Rectal smooth muscle tissue (tissue), 1 donor: Measurements from ENCODE around the gene NCBP3.

Experiments used
- H3K27ac ChIP-seq: one replicate; pipeline ENCODE4 v1.7.0; 2013; ENCODE audit warnings: low read depth, low read length, inconsistent platforms
- H3K27me3 ChIP-seq: one replicate; pipeline ENCODE4 v1.7.0; 2013; ENCODE audit warnings: low read length; ENCODE audit not compliant: control insufficient read depth, insufficient read depth
- H3K36me3 ChIP-seq: one replicate; pipeline ENCODE4 v1.7.0; 2013; ENCODE audit warnings: low read length; ENCODE audit not compliant: control insufficient read depth, insufficient read depth
- H3K4me1 ChIP-seq: one replicate; pipeline ENCODE4 v1.7.0; 2013; ENCODE audit warnings: low read length; ENCODE audit not compliant: control insufficient read depth, insufficient read depth
- H3K4me3 ChIP-seq: one replicate; pipeline ENCODE4 v1.7.0; 2013; ENCODE audit warnings: low read length
- H3K9ac ChIP-seq: one replicate; pipeline ENCODE4 v1.7.0; 2013; ENCODE audit warnings: low read length

NCBP3 gene

GRCh38 chr17:3834811-3835210 lies 11.2 kb downstream of the NCBP3 start:
- no peak overlapping the region for H3K27ac ChIP-seq
- no peak overlapping the region for H3K9ac ChIP-seq
- peaks cover 17% of the 10 kb centered on the region for H3K36me3 ChIP-seq
- H3K4me3 ChIP-seq = no peak overlapping the region
- H3K27me3 ChIP-seq = no peaks in the 10 kb centered on the region
- H3K4me1 ChIP-seq = no peaks in the 10 kb centered on the region

- Histone ChIP-seq H3K4me1 (peaks cover 12% of the 10 kb centered on the region), H3K4me3 (no peak overlapping the region), H3K9ac (no peak overlapping the region), H3K27me3 (no peaks in the 10 kb centered on the region), H3K36me3 (peaks cover 15% of the 10 kb centered on the region), H3K27ac (peak overlapping the region; percentile 79)
Measured at GRCh38 chr17:3828852-3829232, 17.2 kb downstream of the NCBP3 start.

- Histone ChIP-seq H3K4me3 (no peak overlapping the region), H3K36me3 (peaks cover 19% of the 10 kb centered on the region), H3K4me1 (peaks cover 12% of the 10 kb centered on the region), H3K9ac (no peak overlapping the region), H3K27ac (peak overlapping the region; percentile 79), H3K27me3 (no peaks in the 10 kb centered on the region)
Measured at GRCh38 chr17:3828151-3828851, 17.7 kb downstream of the NCBP3 start.

- no peak overlapping the region for H3K4me3 ChIP-seq
- H3K4me1 ChIP-seq = peaks cover 12% of the 10 kb centered on the region
- peaks cover 19% of the 10 kb centered on the region for H3K36me3 ChIP-seq
- H3K27me3 ChIP-seq = no peaks in the 10 kb centered on the region
- no peak overlapping the region for H3K9ac ChIP-seq
- H3K27ac ChIP-seq = peak overlapping the region; percentile 79
Measured at GRCh38 chr17:3827124-3827773, 18.8 kb downstream of the NCBP3 start.

- Histone ChIP-seq H3K9ac (no peak overlapping the region), H3K27me3 (no peaks in the 10 kb centered on the region), H3K27ac (no peak overlapping the region), H3K36me3 (peaks cover 25% of the 10 kb centered on the region), H3K4me3 (no peak overlapping the region), H3K4me1 (peaks cover 12% of the 10 kb centered on the region)
Measured at GRCh38 chr17:3826191-3826590, 19.9 kb downstream of the NCBP3 start.

- Histone ChIP-seq H3K36me3 (peaks cover 28% of the 10 kb centered on the region), H3K27me3 (no peaks in the 10 kb centered on the region), H3K4me3 (no peak overlapping the region), H3K4me1 (no peaks in the 10 kb centered on the region), H3K27ac (no peak overlapping the region), H3K9ac (no peak overlapping the region)
Measured at GRCh38 chr17:3821101-3821500, 24.9 kb downstream of the NCBP3 start.

GRCh38 chr17:3818786-3819185 lies 27.3 kb downstream of the NCBP3 start:
- peaks cover 32% of the 10 kb centered on the region for H3K36me3 ChIP-seq
- no peak overlapping the region for H3K27ac ChIP-seq
- no peaks in the 10 kb centered on the region for H3K27me3 ChIP-seq
- H3K4me3 ChIP-seq = no peak overlapping the region
- H3K4me1 ChIP-seq = no peaks in the 10 kb centered on the region
- no peak overlapping the region for H3K9ac ChIP-seq

- Histone ChIP-seq H3K27ac (no peak overlapping the region), H3K27me3 (no peaks in the 10 kb centered on the region), H3K9ac (no peak overlapping the region), H3K36me3 (peaks cover 32% of the 10 kb centered on the region), H3K4me3 (no peak overlapping the region), H3K4me1 (no peaks in the 10 kb centered on the region)
Measured at GRCh38 chr17:3817851-3818605, 28.0 kb downstream of the NCBP3 start.

- no peak overlapping the region for H3K4me3 ChIP-seq
- H3K27me3 ChIP-seq = no peaks in the 10 kb centered on the region
- H3K9ac ChIP-seq = no peak overlapping the region
- H3K27ac ChIP-seq = no peak overlapping the region
- peaks cover 27% of the 10 kb centered on the region for H3K36me3 ChIP-seq
- H3K4me1 ChIP-seq = no peaks in the 10 kb centered on the region
Measured at GRCh38 chr17:3815925-3816324, 30.1 kb downstream of the NCBP3 start.

GRCh38 chr17:3815122-3815521 lies 30.9 kb downstream of the NCBP3 start:
- Histone ChIP-seq H3K27ac (no peak overlapping the region), H3K27me3 (no peaks in the 10 kb centered on the region), H3K36me3 (peaks cover 27% of the 10 kb centered on the region), H3K9ac (no peak overlapping the region), H3K4me3 (no peak overlapping the region), H3K4me1 (no peaks in the 10 kb centered on the region)

- no peaks in the 10 kb centered on the region for H3K27me3 ChIP-seq
- H3K9ac ChIP-seq = no peak overlapping the region
- H3K27ac ChIP-seq = no peak overlapping the region
- H3K4me1 ChIP-seq = no peaks in the 10 kb centered on the region
- no peak overlapping the region for H3K4me3 ChIP-seq
- peaks cover 24% of the 10 kb centered on the region for H3K36me3 ChIP-seq
Measured at GRCh38 chr17:3814361-3814760, 31.7 kb downstream of the NCBP3 start.

GRCh38 chr17:3813171-3813570 lies 32.9 kb downstream of the NCBP3 start:
- H3K27me3 ChIP-seq = no peaks in the 10 kb centered on the region
- H3K4me3 ChIP-seq = no peak overlapping the region
- H3K9ac ChIP-seq = no peak overlapping the region
- H3K4me1 ChIP-seq = no peaks in the 10 kb centered on the region
- H3K36me3 ChIP-seq = peaks cover 25% of the 10 kb centered on the region
- no peak overlapping the region for H3K27ac ChIP-seq
